WERI-Rb-1 (cell line): ENCODE measurements around the gene ABL1.
"Not testable (repeated sequence)": the region's sequence is repeated elsewhere in the genome, so short reads cannot be mapped to it uniquely, and the experiment has no call there.

Experiments used
- DNase-seq: peaks from one replicate; pipeline ENCODE4 v3.0.0-alpha.2; 2020
- H3K27ac ChIP-seq: fragments of 250-450 bp; sonication (Bioruptor Pico); 2 replicates; pipeline ENCODE4 v1.5.1; 2020; ENCODE audit warnings: mild to moderate bottlenecking, moderate library complexity
- H3K27me3 ChIP-seq: fragments of 250-450 bp; sonication (Bioruptor Pico); 2 replicates; pipeline ENCODE4 v1.5.1; 2021; ENCODE audit warnings: mild to moderate bottlenecking, low read depth, moderate library complexity; ENCODE audit not compliant: insufficient read depth, severe bottlenecking
- H3K36me3 ChIP-seq: fragments of 250-450 bp; sonication (Bioruptor Pico); 2 replicates; pipeline ENCODE4 v1.5.1; 2020; ENCODE audit warnings: mild to moderate bottlenecking, moderate library complexity
- H3K4me3 ChIP-seq: 2 replicates; pipeline ENCODE4 v1.5.1; 2011; ENCODE audit warnings: low read depth, mild to moderate bottlenecking, control low read depth, low read length
- H3K9me3 ChIP-seq: fragments of 250-450 bp; sonication (Bioruptor Pico); 2 replicates; pipeline ENCODE4 v1.5.1; 2021; ENCODE audit warnings: mild to moderate bottlenecking, moderate library complexity; ENCODE audit not compliant: severe bottlenecking
- TF ChIP-seq, protein P1 (sequence below): IDR thresholded peaks from 2 replicates; pipeline ENCODE4 v1.5.1; 2011; ENCODE audit warnings: low read depth, mild to moderate bottlenecking, control low read depth, inconsistent platforms, low read length

The ABL1 gene

DNA sequence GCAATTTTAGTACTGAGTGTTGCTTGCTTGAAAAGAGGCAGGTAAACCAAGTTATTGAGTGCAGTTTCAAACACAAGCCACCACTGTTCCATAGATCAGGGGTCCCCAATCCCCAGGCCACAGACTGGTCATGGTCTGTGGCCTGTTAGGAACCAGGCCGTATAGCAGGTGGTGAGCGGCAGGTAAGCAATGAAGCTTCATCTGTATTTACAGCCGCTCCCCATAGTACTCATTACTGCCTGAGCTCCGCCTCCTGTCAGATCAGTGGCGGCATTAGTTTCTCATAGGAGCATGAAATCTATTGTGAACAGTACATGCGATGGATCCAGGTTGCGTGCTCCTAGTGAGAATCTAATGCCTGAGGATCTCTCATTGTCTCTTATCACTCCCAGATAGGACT lies 41.5 kb upstream of the ABL1 start:
- Histone ChIP-seq H3K27me3 (no peaks in the 10 kb centered on the region), H3K36me3 (no peaks in the 10 kb centered on the region), H3K27ac (no peak overlapping the region), H3K4me3 (no peak overlapping the region), H3K9me3 (peaks cover 7% of the 10 kb centered on the region)
- DNase-seq = no peak
- TF ChIP-seq, protein P1, sequence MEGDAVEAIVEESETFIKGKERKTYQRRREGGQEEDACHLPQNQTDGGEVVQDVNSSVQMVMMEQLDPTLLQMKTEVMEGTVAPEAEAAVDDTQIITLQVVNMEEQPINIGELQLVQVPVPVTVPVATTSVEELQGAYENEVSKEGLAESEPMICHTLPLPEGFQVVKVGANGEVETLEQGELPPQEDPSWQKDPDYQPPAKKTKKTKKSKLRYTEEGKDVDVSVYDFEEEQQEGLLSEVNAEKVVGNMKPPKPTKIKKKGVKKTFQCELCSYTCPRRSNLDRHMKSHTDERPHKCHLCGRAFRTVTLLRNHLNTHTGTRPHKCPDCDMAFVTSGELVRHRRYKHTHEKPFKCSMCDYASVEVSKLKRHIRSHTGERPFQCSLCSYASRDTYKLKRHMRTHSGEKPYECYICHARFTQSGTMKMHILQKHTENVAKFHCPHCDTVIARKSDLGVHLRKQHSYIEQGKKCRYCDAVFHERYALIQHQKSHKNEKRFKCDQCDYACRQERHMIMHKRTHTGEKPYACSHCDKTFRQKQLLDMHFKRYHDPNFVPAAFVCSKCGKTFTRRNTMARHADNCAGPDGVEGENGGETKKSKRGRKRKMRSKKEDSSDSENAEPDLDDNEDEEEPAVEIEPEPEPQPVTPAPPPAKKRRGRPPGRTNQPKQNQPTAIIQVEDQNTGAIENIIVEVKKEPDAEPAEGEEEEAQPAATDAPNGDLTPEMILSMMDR = no peak

DNA sequence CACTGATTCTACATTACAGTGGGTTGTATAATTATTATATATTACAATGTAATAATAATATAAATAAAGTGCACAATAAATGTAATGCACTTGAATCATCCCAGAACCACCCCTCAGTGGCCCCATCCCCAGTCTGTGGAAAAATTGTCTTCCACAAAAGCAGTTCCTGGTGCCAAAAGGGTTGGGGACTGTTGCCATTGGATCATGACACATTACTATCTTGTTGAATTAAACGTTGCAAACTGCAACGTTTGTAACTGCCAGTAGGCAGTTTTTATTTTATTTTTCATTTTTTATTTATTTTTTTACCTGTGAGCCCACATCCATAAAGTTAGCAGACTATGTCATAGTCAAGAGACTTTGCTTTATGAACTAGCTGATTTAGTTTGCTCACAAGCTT lies 41.0 kb upstream of the ABL1 start:
- H3K9me3 ChIP-seq, H3K27me3 ChIP-seq, H3K4me3 ChIP-seq, DNase-seq, H3K36me3 ChIP-seq, H3K27ac ChIP-seq: not testable (repeated sequence)

DNA sequence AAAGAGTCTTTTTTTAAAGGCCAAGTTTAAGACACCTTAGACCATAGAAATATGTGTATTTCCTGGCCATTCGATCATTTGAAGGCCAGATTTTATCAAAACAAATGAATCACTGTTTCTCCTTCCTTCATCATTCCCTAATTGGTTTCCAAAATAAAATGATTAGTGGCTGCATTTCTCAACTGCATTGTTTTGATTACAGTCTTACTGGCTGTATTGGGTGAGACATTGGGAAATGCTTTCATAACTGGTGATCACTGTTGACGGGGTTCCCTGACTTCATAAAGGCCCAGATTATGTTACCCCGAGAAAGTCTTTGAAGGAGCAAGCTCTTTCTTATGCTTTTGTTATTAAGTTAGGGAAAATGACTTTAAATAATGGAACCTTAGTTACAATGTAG lies 40.6 kb upstream of the ABL1 start:
- not testable (repeated sequence) for H3K9me3 ChIP-seq, H3K27me3 ChIP-seq, H3K36me3 ChIP-seq, H3K4me3 ChIP-seq, DNase-seq, H3K27ac ChIP-seq

DNA sequence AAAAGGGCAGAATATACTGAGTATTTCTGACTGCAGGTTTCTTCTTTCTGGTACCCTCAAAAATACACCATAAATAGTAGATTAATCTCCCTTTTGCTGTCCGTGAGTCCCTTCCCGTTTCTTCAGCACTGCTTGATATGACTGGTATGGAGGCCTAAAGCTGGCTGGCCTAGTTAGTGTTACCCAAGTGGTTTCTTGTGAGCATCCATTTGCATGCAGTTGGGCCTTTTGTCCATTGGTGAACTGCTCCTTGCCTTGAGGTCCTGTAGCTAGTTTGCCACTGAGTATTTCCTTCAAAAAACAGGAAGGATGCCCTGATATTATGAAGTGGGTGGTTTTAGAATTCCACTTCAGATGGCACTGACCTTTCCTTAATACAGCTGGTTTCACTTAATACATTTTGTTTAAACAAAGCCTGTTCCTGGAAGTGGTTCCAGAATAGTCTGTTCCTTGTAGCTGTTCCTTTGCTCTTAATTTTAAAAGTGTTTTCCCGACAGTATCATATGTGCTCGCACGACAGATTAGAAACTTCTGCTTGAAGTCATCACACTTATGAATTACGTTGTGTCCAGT lies 40.0 kb upstream of the ABL1 start:
- Histone ChIP-seq H3K27me3 (no peaks in the 10 kb centered on the region), H3K36me3 (no peaks in the 10 kb centered on the region), H3K9me3 (no peaks in the 10 kb centered on the region), H3K27ac (no peak overlapping the region), H3K4me3 (no peak overlapping the region)
- TF ChIP-seq, protein P1 = no peak
- DNase-seq = no peak

DNA sequence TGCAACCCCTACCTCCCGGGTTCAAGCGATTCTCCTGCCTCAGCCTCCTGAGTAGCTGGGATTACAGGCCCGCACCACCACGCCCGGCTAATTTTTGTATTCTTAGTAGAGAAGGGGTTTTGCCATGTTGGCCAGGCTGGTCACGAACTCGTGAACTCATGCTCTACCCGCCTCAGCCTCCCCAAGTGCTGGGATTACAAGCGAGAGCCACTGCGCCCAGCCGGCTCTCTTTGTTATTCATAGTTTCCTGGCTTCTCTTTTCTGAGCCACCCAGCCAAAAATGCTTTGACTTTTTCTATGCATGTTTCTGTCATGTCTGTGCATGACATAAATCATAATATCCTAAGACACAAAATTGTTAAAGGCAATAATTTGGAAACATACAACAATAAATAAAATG lies 31.9 kb upstream of the ABL1 start:
- not testable (repeated sequence) for H3K4me3 ChIP-seq, H3K36me3 ChIP-seq, DNase-seq, H3K27ac ChIP-seq, H3K27me3 ChIP-seq, H3K9me3 ChIP-seq

DNA sequence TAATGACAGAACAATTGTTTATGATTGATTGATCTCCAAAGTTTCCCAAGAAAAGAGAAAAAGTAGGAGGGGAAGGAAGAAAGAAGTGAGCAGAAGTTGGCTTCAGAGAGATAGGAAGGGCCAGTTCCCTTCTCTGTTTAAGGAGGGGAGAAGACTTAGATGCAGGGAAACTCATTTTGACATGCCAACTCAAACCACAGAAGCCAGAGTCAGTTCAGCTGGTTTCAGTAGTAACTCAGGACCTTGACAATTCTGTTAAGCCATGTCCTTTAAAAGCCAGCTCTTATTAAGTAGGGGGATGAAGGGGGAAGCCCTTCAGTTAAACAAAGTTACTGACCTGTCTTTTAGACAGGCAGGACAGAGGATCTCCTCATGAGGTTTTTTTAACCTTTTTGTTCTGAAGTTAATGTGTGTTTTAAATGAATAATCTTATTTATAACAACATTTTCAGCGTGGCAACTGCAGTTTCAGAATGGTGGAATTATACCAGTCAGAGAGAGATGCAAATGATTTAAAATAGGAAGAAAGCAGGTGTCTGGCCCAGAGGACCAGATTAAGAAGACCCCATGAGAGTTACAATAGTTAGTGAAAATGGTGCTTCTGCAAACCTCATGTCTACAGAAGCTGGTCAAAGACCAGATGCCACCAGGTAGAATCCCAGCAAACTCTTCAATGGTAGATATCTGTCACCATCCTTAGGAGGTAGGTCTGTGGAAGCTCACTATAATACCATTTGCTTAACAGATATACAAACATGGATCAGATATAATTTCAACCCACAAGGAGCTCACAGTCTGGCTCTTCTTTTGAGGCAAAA lies 29.3 kb upstream of the ABL1 start:
- no peak for DNase-seq
- Histone ChIP-seq H3K4me3 (no peak overlapping the region), H3K27ac (no peak overlapping the region), H3K9me3 (peaks cover 12% of the 10 kb centered on the region), H3K36me3 (no peaks in the 10 kb centered on the region), H3K27me3 (no peaks in the 10 kb centered on the region)
- TF ChIP-seq, protein P1 = no peak

DNA sequence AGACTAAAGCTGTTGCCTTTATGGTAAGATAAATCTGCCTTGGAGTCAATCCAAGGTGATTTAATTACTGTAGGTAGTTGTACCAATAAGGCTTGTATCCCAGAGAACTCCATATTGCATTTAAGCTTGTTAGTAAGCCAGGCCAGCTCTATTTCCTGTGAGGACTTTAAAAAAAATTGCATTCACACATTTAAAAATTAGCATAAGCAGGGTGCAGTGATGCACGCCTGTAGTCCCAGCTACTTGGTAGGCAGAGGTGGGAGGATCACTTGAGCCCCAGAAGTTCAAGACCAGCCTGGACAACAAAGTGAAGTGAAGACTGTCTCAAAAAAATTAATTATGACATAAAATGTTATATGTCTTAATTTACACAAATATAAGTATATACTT lies 28.7 kb upstream of the ABL1 start:
- Histone ChIP-seq H3K27me3 (no peaks in the 10 kb centered on the region), H3K36me3 (no peaks in the 10 kb centered on the region), H3K9me3 (peaks cover 12% of the 10 kb centered on the region), H3K27ac (no peak overlapping the region), H3K4me3 (no peak overlapping the region)
- DNase-seq = no peak
- TF ChIP-seq, protein P1 = no peak
